ENCODE measurements around the gene SNN.
A peak's percentile ranks its signal among the peaks of the same experiment; 100 is the strongest.

SNN gene

DNA sequence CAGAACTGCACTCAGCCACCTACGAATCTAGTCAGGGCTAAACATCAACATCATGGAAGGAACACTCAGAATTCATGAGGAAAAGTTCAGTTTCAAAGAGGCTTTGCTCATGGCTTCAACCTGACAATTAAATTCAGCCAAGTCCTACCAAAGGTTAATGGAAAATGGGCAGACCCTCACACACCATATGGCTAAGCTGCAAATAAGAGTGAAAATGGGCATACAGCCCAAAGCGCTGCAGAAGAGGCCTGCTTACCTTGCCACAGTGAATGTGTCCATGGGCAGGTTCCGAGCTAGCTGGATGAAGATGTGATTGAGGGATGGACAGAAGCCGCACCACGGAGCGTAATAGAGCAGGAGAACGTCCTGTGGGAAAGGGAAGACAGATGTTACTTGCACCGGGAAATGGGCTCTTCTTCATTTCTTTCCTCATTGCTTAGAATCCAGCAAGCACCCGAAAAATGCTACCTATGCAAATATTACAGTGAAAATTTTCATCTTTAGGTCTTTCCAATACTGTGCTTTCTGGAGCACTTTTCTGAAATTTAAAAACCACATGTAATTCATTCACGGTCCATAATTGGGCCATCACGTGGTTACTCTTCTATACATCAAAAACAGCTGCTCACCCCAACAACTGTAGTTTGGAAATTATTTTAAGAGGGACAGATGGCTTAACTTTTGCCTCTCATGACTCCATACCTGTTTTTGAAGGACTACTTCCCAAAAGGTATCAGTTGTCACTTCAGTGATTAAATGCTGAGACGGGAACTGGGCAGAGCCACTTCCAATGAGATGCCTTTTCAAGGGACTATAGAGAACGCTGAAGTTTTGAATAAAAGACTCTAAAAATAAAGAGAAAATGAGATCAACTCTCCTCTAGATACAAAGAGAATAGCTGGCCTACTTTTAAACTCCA lies 19.6 kb downstream of the SNN start:
- TF ChIP-seq, protein P1, sequence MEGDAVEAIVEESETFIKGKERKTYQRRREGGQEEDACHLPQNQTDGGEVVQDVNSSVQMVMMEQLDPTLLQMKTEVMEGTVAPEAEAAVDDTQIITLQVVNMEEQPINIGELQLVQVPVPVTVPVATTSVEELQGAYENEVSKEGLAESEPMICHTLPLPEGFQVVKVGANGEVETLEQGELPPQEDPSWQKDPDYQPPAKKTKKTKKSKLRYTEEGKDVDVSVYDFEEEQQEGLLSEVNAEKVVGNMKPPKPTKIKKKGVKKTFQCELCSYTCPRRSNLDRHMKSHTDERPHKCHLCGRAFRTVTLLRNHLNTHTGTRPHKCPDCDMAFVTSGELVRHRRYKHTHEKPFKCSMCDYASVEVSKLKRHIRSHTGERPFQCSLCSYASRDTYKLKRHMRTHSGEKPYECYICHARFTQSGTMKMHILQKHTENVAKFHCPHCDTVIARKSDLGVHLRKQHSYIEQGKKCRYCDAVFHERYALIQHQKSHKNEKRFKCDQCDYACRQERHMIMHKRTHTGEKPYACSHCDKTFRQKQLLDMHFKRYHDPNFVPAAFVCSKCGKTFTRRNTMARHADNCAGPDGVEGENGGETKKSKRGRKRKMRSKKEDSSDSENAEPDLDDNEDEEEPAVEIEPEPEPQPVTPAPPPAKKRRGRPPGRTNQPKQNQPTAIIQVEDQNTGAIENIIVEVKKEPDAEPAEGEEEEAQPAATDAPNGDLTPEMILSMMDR (IDR thresholded peaks at IDR 0.05; ENCODE audit: unreplicated experiment in 3 of 3): no peak
- H3K9me3 Mint-ChIP-seq: no peaks in the 10 kb centered on the region
- peak overlapping the region in 2 of 3 experiments; percentile 60 to 70 for H3K4me3 Mint-ChIP-seq
- H3K27me3 Mint-ChIP-seq (ENCODE audit: low read depth): no peaks in the 10 kb centered on the region
- peak overlapping the region in 2 of 3 experiments; percentile 4 to 35 for H3K27ac Mint-ChIP-seq
- H3K4me1 Mint-ChIP-seq: peaks cover 58% of the 10 kb centered on the region
- H3K36me3 Mint-ChIP-seq (ENCODE audit: low read depth): peaks cover 75% of the 10 kb centered on the region

DNA sequence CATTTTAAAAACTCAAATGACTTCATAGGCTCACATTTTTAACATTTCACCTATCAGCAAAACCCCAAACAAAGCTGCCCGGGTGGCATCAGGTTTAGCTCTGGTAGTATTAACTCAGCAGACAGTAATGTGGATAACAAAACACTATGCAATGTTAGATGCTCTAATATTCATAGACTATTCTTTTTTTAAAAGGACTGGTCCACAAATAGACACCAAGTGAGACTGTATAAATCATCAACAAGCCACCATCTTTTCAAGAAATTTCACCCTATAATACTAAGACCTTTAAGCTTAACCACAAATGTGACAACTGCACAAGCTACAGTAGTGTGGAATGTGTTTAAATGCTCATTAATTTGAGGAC lies 20.2 kb downstream of the SNN start:
- Mint-ChIP-seq H3K4me1 (peaks cover 51% of the 10 kb centered on the region), H3K9me3 (no peaks in the 10 kb centered on the region), H3K27me3 (ENCODE audit: low read depth) (no peaks in the 10 kb centered on the region), H3K36me3 (ENCODE audit: low read depth) (peaks cover 73% of the 10 kb centered on the region), H3K27ac (peak overlapping the region in 2 of 3 experiments; percentile 4 to 35), H3K4me3 (no peak overlapping the region)
- TF ChIP-seq, protein P1 (IDR thresholded peaks at IDR 0.05; ENCODE audit: unreplicated experiment in 3 of 3): no peak

DNA sequence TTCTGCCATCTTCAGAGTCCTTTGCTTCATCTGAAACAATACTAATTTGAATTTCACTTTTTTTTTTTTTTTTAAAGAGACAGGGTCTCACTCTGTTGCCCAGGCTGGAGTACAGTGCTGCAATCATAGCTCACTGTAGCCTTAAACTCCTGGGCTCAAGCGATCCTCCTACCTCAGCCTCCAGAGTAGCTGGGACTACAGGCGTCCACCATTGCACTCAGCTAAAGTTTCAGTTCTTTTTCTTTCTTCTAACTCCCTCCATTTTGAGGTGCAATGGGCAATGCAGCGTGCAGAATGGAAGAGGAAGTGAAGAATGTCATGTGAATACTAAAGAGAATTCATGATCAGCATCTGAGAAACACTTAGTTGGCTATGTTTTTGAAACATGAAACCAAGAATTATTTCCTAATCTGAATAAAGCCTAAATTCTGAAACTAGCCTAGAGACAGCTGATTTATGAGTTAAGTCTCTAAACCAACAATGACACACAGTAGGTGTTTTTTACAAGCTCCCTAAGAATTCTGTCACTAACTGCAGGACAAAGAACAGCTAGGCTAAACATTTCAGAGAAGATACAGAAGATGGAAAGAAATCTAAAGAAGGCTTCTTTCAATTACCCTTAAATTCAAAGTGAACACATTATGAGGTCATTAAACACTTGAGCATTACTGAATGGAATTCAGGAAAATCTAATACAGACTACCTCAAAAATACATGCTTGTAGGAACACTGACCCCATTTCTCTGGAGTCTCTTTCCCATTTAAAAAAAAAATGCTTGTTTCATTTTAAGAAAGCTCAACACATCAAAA lies 21.0 kb downstream of the SNN start:
- Mint-ChIP-seq H3K4me1 (peaks cover 44% of the 10 kb centered on the region), H3K27ac (peak overlapping the region in 1 of 3 experiments; percentile 85), H3K9me3 (no peaks in the 10 kb centered on the region), H3K4me3 (no peak overlapping the region), H3K27me3 (ENCODE audit: low read depth) (no peaks in the 10 kb centered on the region), H3K36me3 (ENCODE audit: low read depth) (peaks cover 71% of the 10 kb centered on the region)
- TF ChIP-seq, protein P1 (IDR thresholded peaks at IDR 0.05; ENCODE audit: unreplicated experiment in 3 of 3): no peak

DNA sequence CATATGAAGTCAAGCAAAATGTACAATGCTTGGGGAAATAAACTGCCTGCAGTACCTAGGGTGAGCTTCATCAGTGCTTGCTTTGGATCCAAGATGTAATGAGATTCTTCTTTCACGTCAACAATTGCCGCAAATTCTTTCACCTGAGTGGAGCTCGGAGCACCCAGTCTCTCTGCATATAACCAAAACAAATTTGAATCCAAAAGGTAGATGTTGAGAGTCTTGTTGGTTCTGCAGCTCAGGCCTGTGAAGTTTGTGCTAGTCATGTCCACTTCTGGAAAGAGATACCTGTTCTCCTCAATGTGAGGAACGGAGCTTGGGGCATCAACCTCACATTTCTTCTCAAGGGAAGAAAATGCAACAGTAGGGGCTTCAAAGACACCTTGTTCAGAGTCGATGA lies 23.0 kb downstream of the SNN start:
- Mint-ChIP-seq H3K4me1 (peaks cover 36% of the 10 kb centered on the region), H3K27ac (no peak overlapping the region), H3K9me3 (no peaks in the 10 kb centered on the region), H3K27me3 (ENCODE audit: low read depth) (no peaks in the 10 kb centered on the region), H3K4me3 (no peak overlapping the region), H3K36me3 (ENCODE audit: low read depth) (peaks cover 69% of the 10 kb centered on the region)
- TF ChIP-seq, protein P1 (IDR thresholded peaks at IDR 0.05; ENCODE audit: unreplicated experiment in 3 of 3): no peak

DNA sequence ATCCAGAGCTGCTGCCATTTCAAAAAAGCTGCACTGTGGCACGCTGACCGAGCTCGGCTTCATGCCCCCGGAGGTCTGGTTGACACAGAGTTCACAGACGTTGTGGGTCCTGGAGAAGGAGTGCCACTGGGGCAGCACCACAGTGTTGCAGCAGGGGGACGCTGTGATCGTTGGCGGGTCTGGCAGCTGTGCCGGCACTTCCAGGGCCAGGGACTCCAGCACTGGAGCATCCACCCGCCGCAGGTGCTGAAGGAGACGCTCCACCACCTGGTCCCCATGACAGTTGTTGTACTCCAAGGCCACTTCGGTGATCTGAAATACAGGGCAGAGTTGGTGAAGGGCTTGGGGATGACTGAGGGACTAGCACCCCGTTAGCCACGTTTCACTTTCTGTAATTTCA lies 23.5 kb downstream of the SNN start:
- TF ChIP-seq, protein P1 (IDR thresholded peaks at IDR 0.05; ENCODE audit: unreplicated experiment in 3 of 3): no peak
- no peak overlapping the region for H3K4me3 Mint-ChIP-seq
- no peak overlapping the region for H3K27ac Mint-ChIP-seq
- H3K27me3 Mint-ChIP-seq (ENCODE audit: low read depth): no peaks in the 10 kb centered on the region
- peaks cover 31% of the 10 kb centered on the region for H3K4me1 Mint-ChIP-seq
- no peaks in the 10 kb centered on the region for H3K9me3 Mint-ChIP-seq
- H3K36me3 Mint-ChIP-seq (ENCODE audit: low read depth): peaks cover 69% of the 10 kb centered on the region

All from nephron (organoid).